HG02840 (cell line): ENCODE measurements around the gene SRSF12.
"Not testable (repeated sequence)": the region's sequence is repeated elsewhere in the genome, so short reads cannot be mapped to it uniquely, and the experiment has no call there.

ENCODE experiments used
- ATAC-seq: cut with Tn5 transposase; IDR thresholded peaks from one replicate; pipeline ENCODE4 v1.9.1; 2021; ENCODE audit warnings: mild to moderate bottlenecking, moderate library complexity, moderate number of reproducible peaks; ENCODE audit not compliant: unreplicated experiment, low FRiP score

The SRSF12 gene

GRCh38 chr6:89073840-89074239 lies 44.0 kb downstream of the SRSF12 start:
- ATAC-seq, result no peak

DNA sequence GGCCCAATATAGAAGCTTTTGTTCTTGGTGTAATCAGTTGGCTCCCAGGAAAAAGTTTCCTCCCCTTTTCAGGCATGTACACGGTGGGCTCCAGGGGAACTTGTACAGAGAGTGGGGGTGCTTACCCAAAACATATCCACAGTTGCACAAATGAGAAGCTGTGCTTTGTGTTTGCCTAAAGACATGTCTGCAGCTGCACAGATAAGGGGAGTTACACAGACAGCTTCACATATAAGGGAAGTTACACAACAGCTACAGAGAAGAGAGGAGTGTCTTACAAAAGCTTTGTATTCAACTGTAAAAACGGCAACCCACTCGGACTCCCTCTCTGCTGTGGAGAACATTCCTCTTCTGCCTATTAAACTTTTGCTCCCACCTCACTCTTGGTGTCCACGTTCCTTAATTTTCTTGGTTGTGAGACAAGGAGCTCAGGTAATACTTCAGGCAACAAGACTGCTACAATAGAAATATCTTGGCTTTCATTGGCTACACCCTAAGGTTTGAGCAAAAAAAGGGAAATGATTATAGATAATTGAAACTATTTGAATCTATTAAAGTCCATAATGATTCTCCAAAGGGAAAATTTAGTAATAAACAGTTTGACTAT lies 44.8 kb downstream of the SRSF12 start:
- no peak for ATAC-seq

DNA sequence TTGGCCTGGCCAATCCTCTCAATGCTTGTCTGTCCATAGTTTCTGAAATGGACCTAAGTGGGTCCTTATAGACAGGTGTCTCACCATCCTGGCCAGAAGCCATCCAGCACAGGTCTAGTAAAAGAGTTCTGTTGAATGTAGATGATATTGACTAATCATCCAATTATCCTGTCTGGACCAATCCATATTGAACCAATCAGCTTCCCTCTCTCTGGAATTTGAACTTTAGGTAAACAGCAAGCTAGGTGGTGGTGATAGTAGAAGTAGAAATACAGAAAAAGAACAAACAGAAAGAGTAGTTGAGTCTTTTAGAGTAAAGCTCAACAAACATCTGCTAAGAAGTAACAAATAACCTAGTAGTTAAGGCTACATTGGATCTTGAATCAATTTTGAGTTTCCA lies 46.8 kb downstream of the SRSF12 start:
- no peak for ATAC-seq

DNA sequence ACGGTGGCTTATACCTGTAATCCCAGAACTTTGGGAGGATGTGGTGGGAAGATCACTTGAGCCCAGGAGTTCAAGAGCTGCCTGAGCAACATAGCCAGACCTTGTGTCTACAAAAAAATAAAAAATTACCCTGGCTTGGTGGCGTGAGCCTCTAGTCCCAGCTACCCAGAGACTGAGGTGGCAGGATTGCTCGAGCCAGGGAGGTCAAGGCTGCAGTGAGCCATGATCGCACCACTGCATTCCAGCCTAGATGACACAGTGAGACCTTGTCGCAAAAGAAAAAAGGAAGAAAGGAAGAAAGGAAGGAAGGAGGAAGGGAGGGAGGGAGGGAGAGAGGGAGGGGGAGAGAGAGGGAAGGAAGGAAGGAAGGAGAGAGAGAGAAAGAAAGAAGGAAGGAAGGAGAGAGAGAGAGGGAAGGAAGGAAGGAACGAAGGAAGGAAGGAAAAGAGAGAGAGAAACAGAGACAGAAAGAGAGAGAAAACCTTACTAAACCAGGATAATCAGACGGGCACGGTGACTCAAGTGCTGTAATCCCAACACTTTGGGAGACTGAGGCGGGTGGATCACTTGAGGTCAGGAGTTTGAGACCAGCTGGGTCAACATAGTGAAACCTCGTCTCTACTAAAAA lies 48.2 kb downstream of the SRSF12 start:
- ATAC-seq, result no peak

- no peak for ATAC-seq
These were observed 49.2 kb downstream of the SRSF12 start for GRCh38 chr6:89068695-89069094.

GRCh38 chr6:89067796-89068195 lies 50.1 kb downstream of the SRSF12 start:
- ATAC-seq, result no peak

GRCh38 chr6:89066940-89067646 lies 50.8 kb downstream of the SRSF12 start:
- no peak for ATAC-seq

DNA sequence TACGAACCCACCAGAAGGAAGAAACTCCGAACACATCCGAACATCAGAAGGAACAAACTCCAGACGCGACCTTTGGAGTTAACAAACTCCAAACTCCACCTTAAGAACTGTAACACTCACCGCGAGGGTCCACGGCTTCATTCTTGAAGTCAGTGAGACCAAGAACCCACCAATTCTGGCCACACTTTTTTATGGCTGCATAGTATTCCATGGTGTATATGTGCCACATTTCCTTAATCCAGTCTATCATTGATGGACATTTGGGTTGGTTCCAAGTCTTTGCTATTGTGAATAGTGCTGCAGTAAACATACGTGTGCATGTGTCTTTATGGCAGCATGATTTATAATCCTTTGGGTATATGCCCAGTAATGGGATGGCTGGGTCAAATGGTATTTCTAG lies 51.8 kb downstream of the SRSF12 start:
- ATAC-seq, result not testable (repeated sequence)

DNA sequence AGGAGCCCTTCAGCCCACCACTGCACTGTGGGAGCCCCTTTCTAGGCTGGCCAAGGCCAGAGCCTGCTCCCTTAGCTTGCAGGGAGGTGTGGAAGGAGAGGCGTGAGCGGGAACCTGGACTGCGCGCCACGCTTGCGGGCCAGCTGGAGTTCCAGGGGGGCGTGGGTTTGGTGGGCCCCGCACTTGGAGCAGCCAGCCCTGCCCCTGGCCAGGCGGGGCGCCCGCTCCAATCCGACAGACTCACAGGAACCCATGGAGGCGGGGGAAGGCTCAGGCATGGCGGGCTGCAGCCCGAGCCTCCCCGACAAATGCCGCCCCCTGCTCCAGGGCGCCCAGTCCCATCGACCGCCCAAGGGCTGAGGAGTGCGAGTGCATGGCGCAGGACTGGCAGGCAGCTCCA lies 52.9 kb downstream of the SRSF12 start:
- not testable (repeated sequence) for ATAC-seq

GRCh38 chr6:89063881-89064280 lies 54.0 kb downstream of the SRSF12 start:
- no peak for ATAC-seq

- ATAC-seq, result no peak
These were observed 58.6 kb downstream of the SRSF12 start for GRCh38 chr6:89059227-89059626.

GRCh38 chr6:89058627-89059026 lies 59.2 kb downstream of the SRSF12 start:
- no peak for ATAC-seq

DNA sequence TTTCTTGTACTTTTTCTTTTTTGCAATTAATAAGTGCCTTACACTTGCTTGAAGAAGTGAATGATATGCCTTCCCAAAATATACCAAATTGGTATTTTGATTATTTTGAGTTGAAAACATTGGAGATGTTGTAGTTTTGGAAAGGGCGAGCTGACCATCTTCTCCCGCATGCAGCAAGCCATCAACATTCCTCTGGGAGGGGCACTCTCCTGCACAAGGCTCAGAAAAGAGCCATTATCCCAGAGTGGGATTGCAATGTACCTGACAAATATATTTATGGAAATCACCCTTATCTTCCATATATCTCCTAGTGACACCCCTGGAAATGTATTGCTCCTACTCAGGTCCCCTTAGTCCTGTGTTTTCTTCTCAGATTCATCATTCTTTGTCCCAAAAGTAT lies 60.1 kb downstream of the SRSF12 start:
- no peak for ATAC-seq

DNA sequence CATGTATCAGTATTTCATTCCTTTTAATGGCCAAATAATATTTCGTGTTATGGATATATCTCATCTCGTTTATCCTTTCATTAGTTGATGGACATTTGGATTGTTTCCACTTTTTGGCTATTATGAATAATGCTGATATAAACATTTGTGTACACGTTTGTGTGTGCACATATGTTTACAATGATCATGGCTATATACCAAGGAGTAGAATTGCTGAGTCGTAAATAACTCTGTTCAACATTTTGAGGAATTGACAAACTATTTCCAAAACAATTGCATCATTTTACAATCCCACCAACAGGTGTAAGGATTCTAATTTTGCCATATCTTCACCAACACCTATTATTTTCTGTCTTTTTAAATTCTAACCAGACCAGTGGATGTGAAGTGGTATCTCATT lies 63.7 kb downstream of the SRSF12 start:
- ATAC-seq, result no peak

DNA sequence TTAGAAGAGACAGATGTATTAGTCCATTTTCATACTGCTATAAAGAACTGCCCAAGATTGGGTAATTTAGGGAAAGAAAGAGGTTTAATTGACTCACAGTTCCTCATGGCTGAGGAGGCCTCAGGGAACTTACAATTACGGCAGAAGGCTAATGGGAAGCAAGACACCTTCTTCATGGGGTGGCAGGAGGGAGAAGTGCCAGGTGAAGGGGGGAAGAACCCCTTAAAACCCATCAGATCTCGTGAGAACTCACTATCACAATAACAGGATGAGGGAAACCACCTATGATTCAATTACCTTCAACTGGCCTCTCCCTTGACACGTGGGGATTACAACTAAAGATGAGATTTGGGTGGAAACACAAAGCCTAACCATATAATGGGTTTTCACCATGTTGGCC lies 66.2 kb downstream of the SRSF12 start:
- no peak for ATAC-seq

DNA sequence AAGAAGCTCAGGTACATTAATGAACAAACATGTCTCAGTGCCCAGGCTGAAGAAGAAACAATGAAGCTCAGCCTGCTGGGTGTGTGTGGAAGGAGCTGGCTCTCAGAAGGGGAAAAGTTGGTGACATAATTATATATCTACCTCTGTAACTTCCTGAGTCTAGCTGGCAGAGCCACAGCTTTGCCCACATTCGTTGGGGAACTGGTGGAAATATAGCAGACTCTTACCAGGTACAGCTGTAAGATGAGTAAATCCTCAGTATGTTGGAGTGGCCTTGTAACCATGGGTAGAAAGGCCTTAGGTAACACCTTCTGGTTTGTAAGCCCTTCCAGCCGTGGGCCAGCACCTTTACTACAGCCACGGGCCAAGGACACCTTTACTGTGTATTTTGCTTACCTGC lies 67.2 kb downstream of the SRSF12 start:
- ATAC-seq, result no peak

DNA sequence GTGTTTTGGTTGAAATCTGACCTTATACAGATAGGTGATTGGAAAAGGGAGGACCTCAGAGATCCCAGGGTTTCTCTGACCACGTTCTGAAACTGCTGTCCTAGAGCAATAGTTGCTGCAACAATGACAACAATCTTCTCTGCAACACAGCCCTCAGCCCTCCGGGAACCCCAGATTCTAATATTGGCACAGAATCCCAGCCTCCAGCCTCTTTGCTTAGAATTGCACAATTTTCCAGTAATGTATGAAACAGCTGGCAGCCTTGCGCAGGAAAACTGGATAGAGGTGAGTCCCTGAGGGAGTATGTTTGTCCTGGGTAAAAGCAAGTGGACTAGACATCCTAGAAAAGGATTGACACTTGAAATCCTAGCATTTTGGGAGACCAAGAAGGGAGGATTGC lies 67.7 kb downstream of the SRSF12 start:
- no peak for ATAC-seq

- ATAC-seq, result no peak
These were observed 68.9 kb downstream of the SRSF12 start for GRCh38 chr6:89048985-89049384.

DNA sequence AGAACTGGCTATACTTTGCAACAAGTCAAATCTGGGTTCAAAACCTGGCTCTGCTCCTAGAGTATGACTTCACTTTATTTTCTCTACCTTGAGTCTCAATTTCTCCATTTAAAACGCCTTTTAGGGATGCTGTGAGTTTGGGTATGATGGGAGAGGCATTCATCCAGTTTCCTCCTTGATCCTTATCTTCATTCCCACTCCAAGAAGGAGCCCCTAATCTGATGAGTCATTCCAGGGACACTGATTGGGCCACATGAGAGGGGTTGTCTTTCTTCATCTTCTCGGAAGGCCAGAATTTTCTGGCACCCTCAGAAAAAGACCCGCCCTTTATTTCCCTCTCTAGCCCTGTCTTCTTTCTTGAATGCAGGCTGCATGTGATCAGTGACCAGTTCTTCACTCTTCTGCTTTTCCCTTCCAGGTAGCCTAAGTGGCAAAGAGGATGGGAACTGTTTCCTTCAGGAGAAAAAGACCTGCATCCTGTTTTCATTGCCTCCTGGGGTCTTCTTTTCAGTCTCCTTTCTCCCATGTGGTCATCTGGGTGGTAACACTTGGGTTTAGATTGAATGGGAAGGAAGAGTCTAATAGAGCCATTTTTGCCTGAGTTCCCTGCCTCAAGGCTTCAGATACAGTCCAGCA lies 69.5 kb downstream of the SRSF12 start:
- ATAC-seq, result no peak

DNA sequence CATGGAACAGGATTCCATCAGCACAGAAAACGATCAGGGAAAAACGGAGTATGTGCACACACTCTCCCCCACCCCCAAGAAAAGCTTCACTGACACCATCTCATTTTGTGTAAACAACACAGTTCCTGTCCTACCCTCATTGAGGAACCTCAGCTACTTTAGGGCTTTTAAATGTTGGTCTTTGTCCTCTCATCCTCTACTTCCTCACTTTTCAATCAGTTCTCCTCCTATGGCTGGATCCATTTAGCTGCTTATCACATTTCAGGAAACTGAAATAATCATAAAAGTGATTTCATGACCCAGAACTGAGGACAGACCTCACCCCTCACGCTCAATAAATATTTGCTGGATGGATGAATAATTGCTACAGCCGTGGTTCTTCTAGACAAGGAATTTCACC lies 70.4 kb downstream of the SRSF12 start:
- ATAC-seq, result no peak
